Left ventricle myocardium superior (tissue), 1 donor: ENCODE results near the gene PLGRKT. TPM values are rescaled to one million over a fixed set of nuclear protein-coding genes. Genes with fewer than 3 reads are reported as not detected.
A peak's percentile ranks its signal among the peaks of the same experiment; 100 is the strongest.
"Not testable (repeated sequence)": the region's sequence is repeated elsewhere in the genome, so short reads cannot be mapped to it uniquely, and the experiment has no call there.

Experiments
- ATAC-seq: fragments of 200-7000 bp; cut with Tn5 transposase; one replicate; pipeline ENCODE4 v1.9.1; 2020; ENCODE audit warnings: mild to moderate bottlenecking, moderate library complexity
- DNase-seq: peaks from one replicate; pipeline ENCODE4 v3.0.0-alpha.2; 2020
- intact Hi-C: fragments of 100-400 bp; cut with micrococcal nuclease; formaldehyde crosslinking; loops from one replicate; pipeline ENCODE4 v1.11.0; 2022
- long read RNA-seq: library from polyadenylated mRNA; unstranded; transcript quantifications from one replicate; pipeline ENCODE4 v2.0.0, GENCODE V29; 2021
- total RNA-seq: library from RNA; stranded (reverse); fragmentation: NEBNext Ultra II Directional; extraction: Animal tissue kit (Norgen Biotek cat#: 25700); gene quantifications from one replicate; pipeline ENCODE4 v1.2.1, GENCODE V29; 2021
- donor health status: DM: no; HTN: yes; CAD: no; lungs with severe emphysema.

Gene PLGRKT, protein sequence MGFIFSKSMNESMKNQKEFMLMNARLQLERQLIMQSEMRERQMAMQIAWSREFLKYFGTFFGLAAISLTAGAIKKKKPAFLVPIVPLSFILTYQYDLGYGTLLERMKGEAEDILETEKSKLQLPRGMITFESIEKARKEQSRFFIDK
- 41.6 TPM for total RNA-seq
- long read RNA-seq, transcript PLGRKT-201 (6 exons, 932 nt): major isoform, 34 of 42 reads
- long read RNA-seq, partial matches to known transcripts: 0 of 42 reads
- long read RNA-seq, other reads (novel, unspliced or antisense): 8 of 42 reads

DNA sequence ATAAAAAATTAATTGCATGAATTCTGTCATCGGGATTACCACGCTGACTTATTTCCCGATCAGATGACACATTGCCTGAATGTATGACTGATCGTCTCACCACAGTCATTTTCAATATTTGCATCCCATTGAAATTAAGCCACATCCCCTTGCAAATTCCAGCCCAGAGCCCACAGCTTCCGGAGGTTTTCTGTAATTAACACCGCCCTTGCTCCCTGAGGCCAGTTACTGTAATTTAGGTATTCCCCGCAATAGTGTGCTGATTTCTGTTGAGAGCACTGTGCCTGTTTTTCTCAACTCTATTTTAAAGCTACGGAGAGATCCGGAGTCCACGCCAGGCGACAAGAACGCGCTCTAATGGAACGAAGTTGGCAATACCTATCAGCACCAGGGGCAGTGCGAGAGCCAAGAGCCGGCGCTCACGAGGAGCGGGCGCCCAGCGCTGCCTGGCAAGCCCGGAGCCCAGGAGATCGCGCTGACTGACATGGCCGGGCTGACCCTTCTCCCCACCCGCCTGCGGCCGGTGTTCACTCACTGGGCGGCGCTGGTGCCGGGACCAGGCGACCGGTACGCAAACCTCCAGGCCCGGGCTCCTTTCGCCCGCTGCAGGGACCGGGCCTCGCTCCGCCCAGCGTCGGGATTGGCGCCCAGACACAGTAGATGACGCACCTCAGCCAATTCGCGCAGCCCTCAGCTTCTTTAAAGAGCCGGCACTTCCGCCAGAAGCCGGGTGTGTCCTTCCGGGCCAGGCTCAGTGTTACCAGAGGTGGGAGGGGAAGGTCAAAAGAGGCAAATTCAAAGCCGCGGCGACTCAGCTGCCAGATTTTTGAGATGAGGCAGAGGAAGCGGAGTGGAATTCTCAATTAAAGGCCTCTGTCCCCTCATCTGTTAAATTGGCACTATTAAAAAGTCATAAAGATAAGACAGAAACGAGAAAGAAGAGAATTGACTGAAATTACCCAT is at the start of gene PLGRKT:
Gene PLGRKT, minus strand, starts transcription at position 672 of the 963 bp plus-strand sequence. CDS start 5,948 bp downstream, outside the sequence.
- intact Hi-C loops: no loop called here
- peak; percentile 99 for ATAC-seq
- DNase-seq: peak; percentile 98

DNA sequence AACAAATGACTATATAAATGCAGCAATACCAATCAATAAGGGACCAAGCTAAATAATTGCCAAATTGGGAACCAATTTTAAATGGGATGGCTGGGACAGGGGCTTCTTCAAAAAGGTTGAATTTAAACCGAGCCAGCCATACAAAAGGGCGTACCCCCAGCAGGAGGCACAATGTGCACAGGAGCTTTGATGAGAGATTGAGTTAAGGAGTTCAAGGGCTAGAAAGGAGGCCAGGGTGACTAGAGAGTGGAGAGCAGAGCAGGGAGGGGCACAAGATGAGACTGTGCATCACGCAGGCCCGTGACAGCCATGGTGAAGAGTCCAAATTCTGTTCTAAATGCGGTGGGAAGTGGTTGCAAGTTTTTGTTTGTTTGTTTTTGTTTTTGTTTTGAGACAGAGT is 49.3 kb upstream of the PLGRKT start:
- intact Hi-C loops: no loop called here
- DNase-seq (no peak), ATAC-seq (no peak)

DNA sequence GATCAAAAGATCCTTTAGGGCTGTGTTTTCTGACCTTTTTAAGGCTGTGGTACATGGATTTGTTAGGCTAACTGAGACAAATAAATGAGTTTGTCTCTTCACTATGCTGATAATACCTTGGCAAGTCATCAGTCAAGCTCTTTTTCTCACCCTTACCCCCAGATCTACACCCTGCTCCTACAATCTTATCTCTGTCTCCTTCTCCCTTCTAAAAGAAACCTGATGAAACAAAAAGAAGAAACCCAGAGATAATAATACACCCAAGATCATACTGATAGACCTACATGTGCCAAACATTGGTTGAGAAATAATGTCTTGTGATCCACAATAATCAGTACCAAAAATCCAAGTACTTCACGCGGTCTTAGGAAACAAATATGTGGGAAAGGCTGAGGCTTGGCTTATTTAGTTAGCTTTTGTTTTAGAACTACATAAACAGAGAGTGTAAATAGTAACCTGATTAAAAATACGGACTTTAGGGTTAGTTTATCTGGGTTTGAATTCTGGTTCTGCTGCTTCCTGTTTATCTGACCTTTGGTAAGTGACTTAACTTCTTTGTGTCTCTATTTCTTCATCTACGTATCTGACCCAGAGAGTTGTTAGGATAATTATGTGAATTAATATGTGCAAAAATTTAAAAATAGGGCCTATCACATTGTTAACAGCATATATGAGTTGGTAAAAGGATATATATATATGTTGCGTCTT is 47.8 kb upstream of the PLGRKT start:
- intact Hi-C loops: no loop called here
- no peak for DNase-seq
- ATAC-seq: no peak

DNA sequence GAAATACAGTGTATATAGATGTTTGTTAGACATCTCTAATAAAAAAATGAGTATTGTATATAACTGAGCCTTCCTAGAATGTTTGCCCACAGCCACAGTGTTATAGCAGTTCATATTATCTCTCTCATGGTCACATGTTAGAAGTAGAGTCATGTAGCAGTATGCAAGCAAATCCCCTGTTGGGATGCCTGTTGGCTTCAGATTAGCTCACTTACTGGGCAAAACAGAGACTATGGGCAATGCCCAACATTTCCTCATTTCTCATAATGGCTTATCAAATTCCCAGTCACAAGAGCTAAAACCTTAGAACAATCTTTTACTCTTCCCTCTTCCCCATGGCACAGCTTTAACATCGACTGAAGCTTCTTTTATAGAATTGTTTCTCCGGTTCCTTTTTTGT is 45.6 kb upstream of the PLGRKT start:
- intact Hi-C loops: no loop called here
- ATAC-seq: no peak

DNA sequence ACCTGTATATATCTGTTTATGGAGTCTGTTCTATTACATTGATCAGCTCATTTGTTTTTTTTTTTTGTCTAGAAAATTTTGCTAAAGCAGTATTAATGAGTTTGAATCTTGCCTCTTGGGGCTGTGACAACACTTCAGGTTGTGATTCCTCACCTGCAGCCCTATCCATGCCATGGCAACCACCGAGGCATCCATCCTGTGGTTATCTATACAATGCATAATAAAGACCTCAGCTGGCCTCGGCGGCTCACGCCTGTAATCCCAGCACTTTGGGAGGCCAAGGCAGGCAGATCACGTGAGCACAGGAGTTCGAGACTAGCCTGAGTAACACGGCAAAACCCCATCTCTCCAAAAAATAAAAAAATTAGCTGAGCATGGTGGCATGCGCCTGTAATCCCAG is 44.5 kb upstream of the PLGRKT start:
- DNase-seq (no peak), ATAC-seq (no peak)
- intact Hi-C loops: no loop called here

More for the DNA sequence above, 45.6 kb upstream of the PLGRKT start:
- no peak for DNase-seq

DNA sequence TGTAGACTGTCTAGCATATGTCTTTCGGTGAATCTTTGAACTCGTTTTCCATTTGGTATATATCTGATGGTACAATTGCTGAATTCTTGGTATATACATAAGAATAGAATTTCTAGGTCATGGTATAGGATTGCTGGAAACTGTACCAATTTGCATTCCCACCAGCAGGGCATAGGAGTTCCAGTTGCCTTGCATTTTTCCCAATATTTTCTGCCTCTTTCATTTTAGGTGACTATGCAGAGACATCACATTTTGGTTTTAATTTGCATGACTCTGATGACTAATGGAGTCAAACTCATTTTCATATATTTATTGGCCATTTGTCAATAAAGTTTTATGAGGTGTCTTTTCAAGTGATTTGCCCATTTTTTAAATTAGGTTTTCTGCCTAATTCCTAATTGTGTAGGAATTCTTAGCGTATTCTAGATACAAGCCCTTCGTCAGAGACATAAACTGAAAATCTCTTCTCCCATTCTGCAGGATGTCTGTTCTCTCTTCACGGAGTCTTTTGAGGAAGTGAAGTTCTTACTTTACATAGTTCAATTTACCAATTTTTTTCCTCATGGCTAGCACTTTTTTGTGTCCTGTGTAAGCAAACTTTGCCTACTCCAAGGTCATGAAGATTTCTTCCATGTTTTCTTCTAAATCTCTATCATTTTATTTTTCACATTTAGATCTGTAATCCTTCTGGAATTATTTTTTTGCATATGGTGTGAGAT is 43.8 kb upstream of the PLGRKT start:
- DNase-seq (no peak), ATAC-seq (no peak)
- intact Hi-C loops: no loop called here

DNA sequence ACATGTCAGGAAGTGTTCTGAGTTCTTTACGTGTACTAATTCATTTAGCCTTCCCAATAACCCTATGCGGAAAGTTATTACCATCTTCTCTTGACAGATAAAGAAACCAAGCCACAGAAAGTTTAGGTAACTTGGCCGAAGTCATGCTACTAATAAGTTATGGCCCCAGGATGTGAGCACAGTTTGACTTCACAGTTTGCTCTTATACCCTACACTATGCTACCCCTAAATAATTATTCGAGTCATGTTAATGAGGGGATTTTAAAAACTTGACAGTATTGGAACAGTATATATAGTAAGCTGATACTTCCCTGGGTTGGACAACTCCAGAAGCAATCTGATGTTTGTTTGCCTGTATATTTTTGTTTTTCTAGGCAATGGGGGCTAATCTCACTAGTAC is 43.2 kb upstream of the PLGRKT start:
- intact Hi-C loops: no loop called here
- no peak for DNase-seq
- no peak for ATAC-seq

DNA sequence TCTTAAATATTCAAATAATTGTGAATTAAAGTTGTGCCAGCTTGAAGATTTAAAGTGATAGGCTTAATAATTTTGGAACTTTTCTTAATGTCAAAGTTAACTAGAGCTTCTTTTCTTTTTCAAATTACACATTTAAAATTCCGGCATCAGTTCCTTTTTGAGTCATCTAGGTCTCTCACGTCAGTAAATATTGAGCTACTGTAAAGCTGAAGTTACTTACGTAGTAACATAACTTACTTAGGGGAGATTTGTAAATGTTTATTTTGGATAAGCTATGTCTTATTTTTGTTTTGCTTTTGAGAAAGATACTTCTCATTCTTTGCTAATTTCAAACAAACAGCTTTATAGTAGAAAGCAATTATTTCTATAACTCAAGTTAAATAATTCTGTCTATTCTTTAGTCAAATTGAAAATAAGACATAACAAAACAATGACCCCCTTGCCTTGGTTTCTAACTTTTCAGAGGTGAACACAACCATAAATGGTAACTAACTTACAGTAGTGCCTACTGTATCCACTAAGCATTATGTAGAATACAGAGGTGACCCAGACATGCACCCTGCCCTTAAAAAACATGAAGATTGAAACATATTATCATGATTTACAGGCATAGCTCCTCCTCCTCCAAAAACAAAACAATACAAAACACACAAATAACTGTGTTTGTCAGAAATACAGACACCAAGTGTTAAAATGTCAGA is 42.4 kb upstream of the PLGRKT start:
- intact Hi-C loops: no loop called here
- ATAC-seq: no peak
- no peak for DNase-seq

DNA sequence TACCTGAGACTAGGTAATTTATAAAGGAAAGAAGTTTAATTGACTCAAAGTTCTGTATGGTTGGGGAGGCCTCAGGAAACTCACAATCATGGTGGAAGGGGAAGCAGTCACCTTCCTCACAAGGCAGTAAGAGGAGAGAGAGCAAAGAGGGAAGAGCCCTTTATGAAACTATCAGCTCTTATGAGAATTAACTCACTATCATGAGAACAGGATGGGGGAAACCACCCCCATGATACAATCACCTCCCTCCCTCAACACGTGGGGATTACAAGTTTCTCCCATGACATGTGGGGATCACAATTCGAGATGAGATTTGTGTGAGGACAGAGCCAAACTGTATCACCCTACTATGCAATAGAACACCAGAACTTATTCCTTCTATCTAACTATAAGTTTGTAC is 40.5 kb upstream of the PLGRKT start:
- intact Hi-C loops: no loop called here
- DNase-seq (no peak), ATAC-seq (no peak)

DNA sequence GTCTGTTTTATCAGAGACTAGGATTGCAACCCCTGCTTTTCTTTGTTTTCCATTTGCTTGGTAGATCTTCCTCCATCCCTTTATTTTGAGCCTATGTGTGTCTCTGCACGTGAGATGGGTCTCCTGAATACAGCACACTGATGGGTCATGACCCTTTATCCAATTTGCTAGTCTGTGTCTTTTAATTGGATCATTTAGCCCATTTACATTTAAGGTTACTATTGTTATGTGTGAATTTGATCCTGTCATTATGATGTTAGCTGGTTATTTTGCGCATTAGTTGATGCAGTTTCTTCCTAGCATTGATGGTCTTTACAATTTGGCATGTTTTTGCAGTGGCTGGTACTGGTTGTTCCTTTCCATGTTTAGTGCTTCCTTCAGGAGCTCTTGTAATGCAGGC is 37.9 kb upstream of the PLGRKT start:
- ATAC-seq, intact Hi-C loops, DNase-seq: not testable (repeated sequence)

DNA sequence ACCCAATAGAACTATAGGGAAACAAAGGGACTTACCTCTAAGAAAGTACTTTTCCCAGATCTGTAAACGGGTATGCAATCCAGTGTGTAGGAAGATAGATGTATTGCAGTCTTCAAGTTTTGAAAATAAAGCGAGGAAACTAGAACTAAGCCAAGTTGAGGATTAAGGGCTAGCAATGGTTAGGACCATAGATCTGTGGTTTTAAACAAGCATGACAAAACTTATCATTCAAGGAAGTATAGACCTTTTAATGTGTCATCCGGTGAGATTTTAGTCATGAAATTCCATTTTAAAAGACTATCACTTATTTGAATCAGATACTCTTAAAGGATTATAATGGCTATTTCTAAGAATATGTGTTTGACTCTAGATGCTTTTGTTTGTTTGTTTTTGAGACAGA is 33.1 kb upstream of the PLGRKT start:
- intact Hi-C loops: no loop called here
- DNase-seq (no peak), ATAC-seq (no peak)

DNA sequence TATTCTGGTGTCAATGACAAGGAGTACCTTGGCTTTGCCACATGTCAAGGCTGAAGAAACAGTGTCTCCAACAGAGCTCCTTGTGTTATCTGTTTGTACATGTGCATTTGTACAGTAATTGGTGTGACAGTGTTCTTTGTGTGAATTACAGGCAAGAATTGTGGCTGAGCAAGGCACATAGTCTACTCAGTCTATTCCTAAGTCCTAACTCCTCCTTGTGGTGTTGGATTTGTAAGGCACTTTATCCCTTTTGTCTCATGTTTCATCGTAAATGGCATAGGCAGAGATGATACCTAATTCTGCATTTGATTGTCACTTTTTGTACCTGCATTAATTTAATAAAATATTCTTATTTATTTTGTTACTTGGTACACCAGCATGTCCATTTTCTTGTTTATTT is 32.4 kb upstream of the PLGRKT start:
- ATAC-seq (no peak), DNase-seq (no peak)
- intact Hi-C loops: no loop called here

DNA sequence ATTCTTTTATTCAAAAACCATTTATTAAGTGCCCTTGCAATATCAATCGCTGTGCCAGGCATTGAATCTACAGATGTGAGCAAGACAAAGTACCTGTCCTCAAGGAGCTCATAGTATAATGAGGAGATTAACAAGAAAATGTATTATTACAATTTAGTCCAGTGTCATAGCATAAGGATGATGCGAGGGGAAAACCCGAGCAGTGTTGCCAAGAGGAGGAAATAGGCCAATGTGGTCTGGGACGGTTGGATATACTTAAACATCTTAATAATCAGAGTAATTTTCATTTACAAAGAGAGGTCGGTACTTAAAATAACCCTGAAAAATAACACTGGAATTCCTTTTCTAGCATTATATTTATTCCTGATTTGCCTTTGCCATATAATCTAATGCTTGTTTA is 31.1 kb upstream of the PLGRKT start:
- no peak for DNase-seq
- no peak for ATAC-seq
- intact Hi-C loops: no loop called here

DNA sequence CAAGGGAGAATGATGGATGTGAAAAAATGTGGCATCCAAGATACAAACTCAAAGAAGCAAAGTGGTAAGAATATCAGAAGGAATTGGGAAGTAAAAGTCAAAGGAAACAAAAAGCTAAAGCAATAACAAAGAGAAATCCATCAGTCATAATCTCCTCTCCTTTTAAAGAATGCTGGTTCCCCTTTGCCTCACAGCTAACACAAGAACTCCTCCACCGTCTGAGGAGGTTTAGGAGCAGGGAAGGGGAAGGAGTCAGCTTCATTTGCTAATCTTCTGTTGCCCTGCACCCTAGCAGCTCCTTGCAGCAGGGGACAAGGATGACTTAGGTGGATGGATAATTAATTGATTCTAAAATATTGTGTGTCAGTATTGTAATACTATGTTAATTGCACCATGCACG is 29.0 kb upstream of the PLGRKT start:
- intact Hi-C loops: no loop called here
- DNase-seq: no peak

DNA sequence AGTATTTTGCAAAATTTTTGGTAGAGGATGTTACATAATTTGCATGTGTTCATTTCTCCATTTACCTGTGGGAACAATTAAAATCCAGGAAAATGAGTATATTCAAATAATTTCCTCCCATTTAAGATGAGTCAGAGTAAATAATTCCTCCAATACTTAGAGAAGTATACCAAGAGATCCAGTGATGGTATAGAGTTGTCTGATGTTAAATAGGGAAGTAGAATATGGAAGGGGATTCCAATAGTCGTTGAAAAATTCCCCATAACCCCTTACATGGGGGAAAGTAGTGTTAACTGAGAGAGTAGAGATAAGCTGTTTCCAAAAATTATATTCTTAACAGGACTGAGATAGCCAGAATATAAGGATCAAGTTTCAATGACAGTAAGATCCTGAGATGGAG is 28.3 kb upstream of the PLGRKT start:
- intact Hi-C loops: no loop called here
- DNase-seq (no peak), ATAC-seq (no peak)

More for the DNA sequence above, 29.0 kb upstream of the PLGRKT start:
- ATAC-seq: no peak

DNA sequence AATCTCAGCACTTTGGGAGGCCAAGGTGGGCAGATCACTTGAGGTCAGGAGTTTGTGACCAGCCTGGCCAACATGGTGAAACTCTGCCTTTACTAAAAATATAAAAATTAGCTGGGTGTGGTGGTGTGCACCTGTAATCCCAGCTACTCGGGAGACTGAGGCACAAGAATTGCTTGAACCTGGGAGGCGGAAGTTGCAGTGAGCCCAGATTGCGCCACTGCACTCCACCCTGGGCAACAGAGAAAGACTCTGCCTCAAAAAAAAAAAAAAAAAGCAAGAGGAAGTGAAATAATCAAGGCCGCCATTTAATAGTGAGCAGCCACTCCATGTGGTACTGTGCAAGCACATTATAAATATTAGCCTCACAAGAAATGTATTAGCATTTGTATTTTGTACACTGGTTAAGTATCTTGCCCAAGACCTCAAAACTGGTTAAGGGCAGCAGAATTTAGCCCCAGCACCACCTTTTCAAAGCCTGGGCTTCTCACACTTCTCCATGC is 27.2 kb upstream of the PLGRKT start:
- DNase-seq, ATAC-seq, intact Hi-C loops: not testable (repeated sequence)

DNA sequence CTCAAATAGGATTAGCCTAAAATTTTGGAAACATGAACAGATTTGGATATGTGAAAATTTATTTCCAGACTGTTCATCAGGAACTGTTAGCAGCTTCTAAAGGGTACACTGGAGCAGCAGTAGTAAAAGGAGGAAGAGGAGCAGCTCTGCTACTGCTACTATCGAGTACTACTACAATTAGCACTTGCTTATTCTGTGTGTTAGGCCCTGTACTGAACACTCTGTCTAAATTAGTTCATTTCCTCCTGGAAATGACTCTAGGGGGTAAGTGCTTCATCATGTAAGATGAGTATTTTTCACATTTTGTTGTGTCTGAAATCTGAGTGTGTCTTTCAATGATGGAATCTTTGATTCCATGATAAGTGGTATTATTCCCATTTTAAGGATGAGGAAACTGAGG is 22.4 kb upstream of the PLGRKT start:
- DNase-seq (no peak), ATAC-seq (no peak)
- intact Hi-C loops: no loop called here

DNA sequence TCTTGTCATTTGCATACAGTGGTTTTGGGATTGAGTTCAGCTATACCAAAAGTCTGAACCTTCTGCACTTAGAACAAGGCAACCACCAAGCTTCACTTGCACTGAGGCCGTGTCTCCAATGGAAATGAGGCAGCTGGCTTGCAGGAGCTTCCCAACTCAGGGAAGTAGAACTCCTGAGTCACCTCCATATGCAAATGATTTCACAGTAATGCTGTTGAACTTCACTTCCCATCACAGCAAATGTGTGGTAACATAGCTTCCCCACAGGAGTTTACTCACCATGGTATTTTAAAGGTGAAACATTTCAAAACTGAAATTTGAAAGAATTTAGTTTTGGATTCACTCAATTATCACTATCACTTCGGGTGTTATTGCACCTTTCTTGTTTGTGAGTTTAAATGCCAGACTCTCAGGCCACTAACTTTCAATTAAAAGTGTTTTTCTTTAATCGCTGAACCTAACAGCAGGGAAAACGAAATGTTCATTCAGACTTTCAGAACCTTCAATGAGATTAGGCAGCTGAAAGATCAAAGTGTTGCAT is 21.6 kb upstream of the PLGRKT start:
- intact Hi-C loops: no loop called here
- no peak for ATAC-seq

More for the DNA sequence above, 21.6 kb upstream of the PLGRKT start:
- DNase-seq: no peak
